GM23338 (cell line): ENCODE data around the gene CYP2C18. TPM values are rescaled to one million over a fixed set of nuclear protein-coding genes. Genes with fewer than 3 reads are reported as not detected.

Experiments used
- ATAC-seq: fragments of 200-7000 bp; cut with Tn5 transposase; 3 replicates; pipeline ENCODE4 v1.9.1; 2020
- DNase-seq: peaks from one replicate; pipeline ENCODE4 v3.0.0-alpha.2; 2015; ENCODE audit warnings: low spot score
- H2AFZ ChIP-seq: fragments of 200-600 bp; sonication (generic); 2 replicates; pipeline ENCODE4 v1.8.0; 2016; ENCODE audit warnings: antibody characterized with exemption, mild to moderate bottlenecking, moderate library complexity
- H3F3A ChIP-seq: fragments of 200-600 bp; sonication (generic); replicated peaks from 2 replicates; pipeline ENCODE4 v1.8.0; 2017; ENCODE audit warnings: antibody characterized with exemption, mixed run types, low read depth
- H3K27ac ChIP-seq: fragments of 200-600 bp; sonication (generic); 2 replicates; pipeline ENCODE4 v1.6.1; 2016; ENCODE audit warnings: low read depth
- H3K27me3 ChIP-seq: fragments of 200-600 bp; sonication (generic); 2 replicates; pipeline ENCODE4 v1.8.0; 2016; ENCODE audit warnings: mild to moderate bottlenecking, mixed run types, moderate library complexity; ENCODE audit not compliant: insufficient read depth
- H3K36me3 ChIP-seq: fragments of 200-600 bp; sonication (generic); 2 replicates; pipeline ENCODE4 v1.8.0; 2016; ENCODE audit warnings: mild to moderate bottlenecking; ENCODE audit not compliant: insufficient read depth
- H3K4me1 ChIP-seq: fragments of 200-600 bp; sonication (generic); 2 replicates; pipeline ENCODE4 v1.8.0; 2016; ENCODE audit warnings: mild to moderate bottlenecking, moderate library complexity; ENCODE audit not compliant: insufficient read depth
- H3K4me2 ChIP-seq: fragments of 200-600 bp; sonication (generic); 2 replicates; pipeline ENCODE4 v1.7.1; 2017; ENCODE audit warnings: mixed run types
- H3K4me3 ChIP-seq: fragments of 200-600 bp; sonication (generic); 2 replicates; pipeline ENCODE4 v1.6.1; 2016; ENCODE audit warnings: mixed run types
- H3K79me2 ChIP-seq: fragments of 200-600 bp; sonication (generic); replicated peaks from 2 replicates; pipeline ENCODE4 v1.8.0; 2017; ENCODE audit warnings: mild to moderate bottlenecking; ENCODE audit not compliant: insufficient read depth
- H3K9me2 ChIP-seq: fragments of 200-600 bp; sonication (generic); 2 replicates; pipeline ENCODE4 v1.8.0; 2017; ENCODE audit not compliant: insufficient read depth
- H4K20me1 ChIP-seq: fragments of 200-600 bp; sonication (generic); replicated peaks from 2 replicates; pipeline ENCODE4 v1.8.0; 2017; ENCODE audit warnings: mild to moderate bottlenecking; ENCODE audit not compliant: insufficient read depth
- H3K27ac Mint-ChIP-seq: 2 replicates; pipeline ENCODE4 v1.8.0; 2020; ENCODE audit warnings: inconsistent platforms, mild to moderate bottlenecking, moderate library complexity, mixed read lengths
- H3K27me3 Mint-ChIP-seq: 3 replicates; pipeline ENCODE4 v1.8.0; 2022; ENCODE audit warnings: low read depth, mild to moderate bottlenecking, moderate library complexity, mixed read lengths, inconsistent platforms; ENCODE audit not compliant: insufficient read depth, poor library complexity
- H3K36me3 Mint-ChIP-seq: 3 replicates; pipeline ENCODE4 v1.8.0; 2021; ENCODE audit warnings: low read depth, mild to moderate bottlenecking, inconsistent platforms, moderate library complexity, mixed read lengths
- H3K4me1 Mint-ChIP-seq: 3 replicates; pipeline ENCODE4 v1.8.0; 2020; ENCODE audit warnings: mild to moderate bottlenecking, inconsistent platforms, mixed read lengths
- H3K4me3 Mint-ChIP-seq: 3 replicates; pipeline ENCODE4 v1.8.0; 2021; ENCODE audit warnings: moderate library complexity, mild to moderate bottlenecking, inconsistent platforms, mixed read lengths
- H3K9me3 Mint-ChIP-seq: 3 replicates; pipeline ENCODE4 v1.8.0; 2020; ENCODE audit warnings: moderate library complexity, mild to moderate bottlenecking, inconsistent platforms, mixed read lengths
- CREB1 ChIP-seq: fragments of 250-450 bp; sonication (Bioruptor Pico); IDR thresholded peaks from 2 replicates; pipeline ENCODE4 v1.5.0; 2020; ENCODE audit warnings: low read depth, mild to moderate bottlenecking, moderate library complexity
- EZH2 ChIP-seq: fragments of 200-600 bp; sonication (generic); IDR thresholded peaks from one replicate; pipeline ENCODE4 v1.8.0; 2017; ENCODE audit warnings: antibody characterized with exemption, mild to moderate bottlenecking, low read depth; ENCODE audit not compliant: unreplicated experiment
- EZH2phosphoT487 ChIP-seq: fragments of 200-600 bp; sonication (generic); IDR thresholded peaks from one replicate; pipeline ENCODE4 v1.8.1; 2018; ENCODE audit warnings: antibody characterized with exemption; ENCODE audit not compliant: unreplicated experiment
- JUNB ChIP-seq: IDR thresholded peaks from one replicate; pipeline ENCODE4 v1.6.1; 2016; ENCODE audit warnings: antibody characterized with exemption; ENCODE audit not compliant: unreplicated experiment
- ZNF114 ChIP-seq: fragments of 250-450 bp; sonication (Bioruptor Pico); IDR thresholded peaks from 2 replicates; pipeline ENCODE4 v1.5.0; 2020; ENCODE audit warnings: mild to moderate bottlenecking, moderate library complexity
- polyA plus RNA-seq: library from polyadenylated mRNA; unstranded; fragments of >200 nt; fragmentation: Nextera tagmentation; extraction: Ambion mirVana; gene quantifications from 2 replicates; pipeline ENCODE4 v1.2.1, GENCODE V29; 2016
- total RNA-seq: library from RNA; depleted of rRNA; stranded (reverse); fragments of >200 nt; shearing (Covaris generic); gene quantifications from 2 replicates; pipeline ENCODE4 v1.2.3, GENCODE V29; 2014
- TF ChIP-seq, protein P1 (sequence below): fragments of 250-450 bp; sonication (Bioruptor Pico); IDR thresholded peaks from 2 replicates; pipeline ENCODE4 v1.5.0; 2020; ENCODE audit warnings: mild to moderate bottlenecking, moderate library complexity
- TF ChIP-seq, protein P2 (sequence below): IDR thresholded peaks from 2 replicates; pipeline ENCODE4 v1.6.1; 2016; ENCODE audit warnings: antibody characterized with exemption
- TF ChIP-seq, protein P3 (sequence below), 2 experiments: fragments of 200-600 bp in 1 of 2; sonication (generic) in 1 of 2; conservative IDR thresholded peaks; 2 replicates each; pipeline versions ENCODE4 v1.5.1 to v1.6.1; 2016 to 2017; ENCODE audit warnings: antibody characterized with exemption in 2 of 2, low read depth in 2 of 2, mild to moderate bottlenecking in 2 of 2, moderate library complexity in 1 of 2
- TF ChIP-seq, protein P4 (sequence below): IDR thresholded peaks from one replicate; pipeline ENCODE4 v1.6.1; 2018; ENCODE audit warnings: antibody characterized with exemption; ENCODE audit not compliant: unreplicated experiment

Gene CYP2C18
- total and polyA plus RNA-seq, 2 experiments from 2014 or later: 0.08 to 0.63 TPM

DNA sequence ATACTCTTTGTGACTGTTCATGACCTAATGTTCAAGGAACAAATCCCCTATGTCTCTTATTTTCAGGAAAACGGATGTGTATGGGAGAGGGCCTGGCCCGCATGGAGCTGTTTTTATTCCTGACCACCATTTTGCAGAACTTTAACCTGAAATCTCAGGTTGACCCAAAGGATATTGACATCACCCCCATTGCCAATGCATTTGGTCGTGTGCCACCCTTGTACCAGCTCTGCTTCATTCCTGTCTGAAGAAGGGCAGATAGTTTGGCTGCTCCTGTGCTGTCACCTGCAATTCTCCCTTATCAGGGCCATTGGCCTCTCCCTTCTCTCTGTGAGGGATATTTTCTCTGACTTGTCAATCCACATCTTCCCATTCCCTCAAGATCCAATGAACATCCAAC, 51.7 kb downstream of the CYP2C18 start:
- no peaks in the 10 kb centered on the region for H3K27me3 Mint-ChIP-seq
- H3K9me3 Mint-ChIP-seq: peaks cover 5% of the 10 kb centered on the region; the same call in 1 of the 3 replicates
- Histone ChIP-seq H2AFZ (no peak overlapping the region), H3K36me3 (no peaks in the 10 kb centered on the region), H3K9me2 (no peaks in the 10 kb centered on the region; the same call in 1 of the 2 replicates), H3K4me1 (no peaks in the 10 kb centered on the region), H3K4me2 (no peak overlapping the region), H3K27me3 (no peaks in the 10 kb centered on the region), H3K4me3 (no peak overlapping the region), H3K27ac (no peak overlapping the region), H4K20me1 (no peaks in the 10 kb centered on the region), H3K79me2 (no peaks in the 10 kb centered on the region), H3F3A (no peaks in the 10 kb centered on the region)
- no peak for ATAC-seq
- no peak for DNase-seq
- no peaks in the 10 kb centered on the region for H3K36me3 Mint-ChIP-seq
- H3K4me1 Mint-ChIP-seq: no peaks in the 10 kb centered on the region
- no peak overlapping the region for H3K27ac Mint-ChIP-seq
- TF ChIP-seq JUNB (no peak), CREB1 (CRISPR knock-in tag) (no peak), EZH2 (no peak), ZNF114 (CRISPR knock-in tag) (no peak), EZH2phosphoT487 (no peak)
- TF ChIP-seq, protein P1, sequence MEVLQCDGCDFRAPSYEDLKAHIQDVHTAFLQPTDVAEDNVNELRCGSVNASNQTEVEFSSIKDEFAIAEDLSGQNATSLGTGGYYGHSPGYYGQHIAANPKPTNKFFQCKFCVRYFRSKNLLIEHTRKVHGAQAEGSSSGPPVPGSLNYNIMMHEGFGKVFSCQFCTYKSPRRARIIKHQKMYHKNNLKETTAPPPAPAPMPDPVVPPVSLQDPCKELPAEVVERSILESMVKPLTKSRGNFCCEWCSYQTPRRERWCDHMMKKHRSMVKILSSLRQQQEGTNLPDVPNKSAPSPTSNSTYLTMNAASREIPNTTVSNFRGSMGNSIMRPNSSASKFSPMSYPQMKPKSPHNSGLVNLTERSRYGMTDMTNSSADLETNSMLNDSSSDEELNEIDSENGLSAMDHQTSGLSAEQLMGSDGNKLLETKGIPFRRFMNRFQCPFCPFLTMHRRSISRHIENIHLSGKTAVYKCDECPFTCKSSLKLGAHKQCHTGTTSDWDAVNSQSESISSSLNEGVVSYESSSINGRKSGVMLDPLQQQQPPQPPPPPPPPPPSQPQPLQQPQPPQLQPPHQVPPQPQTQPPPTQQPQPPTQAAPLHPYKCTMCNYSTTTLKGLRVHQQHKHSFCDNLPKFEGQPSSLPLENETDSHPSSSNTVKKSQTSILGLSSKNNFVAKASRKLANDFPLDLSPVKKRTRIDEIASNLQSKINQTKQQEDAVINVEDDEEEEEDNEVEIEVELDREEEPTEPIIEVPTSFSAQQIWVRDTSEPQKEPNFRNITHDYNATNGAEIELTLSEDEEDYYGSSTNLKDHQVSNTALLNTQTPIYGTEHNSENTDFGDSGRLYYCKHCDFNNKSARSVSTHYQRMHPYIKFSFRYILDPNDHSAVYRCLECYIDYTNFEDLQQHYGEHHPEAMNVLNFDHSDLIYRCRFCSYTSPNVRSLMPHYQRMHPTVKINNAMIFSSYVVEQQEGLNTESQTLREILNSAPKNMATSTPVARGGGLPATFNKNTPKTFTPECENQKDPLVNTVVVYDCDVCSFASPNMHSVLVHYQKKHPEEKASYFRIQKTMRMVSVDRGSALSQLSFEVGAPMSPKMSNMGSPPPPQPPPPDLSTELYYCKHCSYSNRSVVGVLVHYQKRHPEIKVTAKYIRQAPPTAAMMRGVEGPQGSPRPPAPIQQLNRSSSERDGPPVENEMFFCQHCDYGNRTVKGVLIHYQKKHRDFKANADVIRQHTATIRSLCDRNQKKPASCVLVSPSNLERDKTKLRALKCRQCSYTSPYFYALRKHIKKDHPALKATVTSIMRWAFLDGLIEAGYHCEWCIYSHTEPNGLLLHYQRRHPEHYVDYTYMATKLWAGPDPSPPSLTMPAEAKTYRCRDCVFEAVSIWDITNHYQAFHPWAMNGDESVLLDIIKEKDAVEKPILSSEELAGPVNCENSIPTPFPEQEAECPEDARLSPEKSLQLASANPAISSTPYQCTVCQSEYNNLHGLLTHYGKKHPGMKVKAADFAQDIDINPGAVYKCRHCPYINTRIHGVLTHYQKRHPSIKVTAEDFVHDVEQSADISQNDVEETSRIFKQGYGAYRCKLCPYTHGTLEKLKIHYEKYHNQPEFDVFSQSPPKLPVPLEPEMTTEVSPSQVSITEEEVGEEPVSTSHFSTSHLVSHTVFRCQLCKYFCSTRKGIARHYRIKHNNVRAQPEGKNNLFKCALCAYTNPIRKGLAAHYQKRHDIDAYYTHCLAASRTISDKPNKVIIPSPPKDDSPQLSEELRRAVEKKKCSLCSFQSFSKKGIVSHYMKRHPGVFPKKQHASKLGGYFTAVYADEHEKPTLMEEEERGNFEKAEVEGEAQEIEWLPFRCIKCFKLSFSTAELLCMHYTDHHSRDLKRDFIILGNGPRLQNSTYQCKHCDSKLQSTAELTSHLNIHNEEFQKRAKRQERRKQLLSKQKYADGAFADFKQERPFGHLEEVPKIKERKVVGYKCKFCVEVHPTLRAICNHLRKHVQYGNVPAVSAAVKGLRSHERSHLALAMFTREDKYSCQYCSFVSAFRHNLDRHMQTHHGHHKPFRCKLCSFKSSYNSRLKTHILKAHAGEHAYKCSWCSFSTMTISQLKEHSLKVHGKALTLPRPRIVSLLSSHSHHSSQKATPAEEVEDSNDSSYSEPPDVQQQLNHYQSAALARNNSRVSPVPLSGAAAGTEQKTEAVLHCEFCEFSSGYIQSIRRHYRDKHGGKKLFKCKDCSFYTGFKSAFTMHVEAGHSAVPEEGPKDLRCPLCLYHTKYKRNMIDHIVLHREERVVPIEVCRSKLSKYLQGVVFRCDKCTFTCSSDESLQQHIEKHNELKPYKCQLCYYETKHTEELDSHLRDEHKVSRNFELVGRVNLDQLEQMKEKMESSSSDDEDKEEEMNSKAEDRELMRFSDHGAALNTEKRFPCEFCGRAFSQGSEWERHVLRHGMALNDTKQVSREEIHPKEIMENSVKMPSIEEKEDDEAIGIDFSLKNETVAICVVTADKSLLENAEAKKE (CRISPR knock-in tag): no peak
- TF ChIP-seq, protein P2, sequence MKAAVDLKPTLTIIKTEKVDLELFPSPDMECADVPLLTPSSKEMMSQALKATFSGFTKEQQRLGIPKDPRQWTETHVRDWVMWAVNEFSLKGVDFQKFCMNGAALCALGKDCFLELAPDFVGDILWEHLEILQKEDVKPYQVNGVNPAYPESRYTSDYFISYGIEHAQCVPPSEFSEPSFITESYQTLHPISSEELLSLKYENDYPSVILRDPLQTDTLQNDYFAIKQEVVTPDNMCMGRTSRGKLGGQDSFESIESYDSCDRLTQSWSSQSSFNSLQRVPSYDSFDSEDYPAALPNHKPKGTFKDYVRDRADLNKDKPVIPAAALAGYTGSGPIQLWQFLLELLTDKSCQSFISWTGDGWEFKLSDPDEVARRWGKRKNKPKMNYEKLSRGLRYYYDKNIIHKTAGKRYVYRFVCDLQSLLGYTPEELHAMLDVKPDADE: no peak
- TF ChIP-seq, protein P3, sequence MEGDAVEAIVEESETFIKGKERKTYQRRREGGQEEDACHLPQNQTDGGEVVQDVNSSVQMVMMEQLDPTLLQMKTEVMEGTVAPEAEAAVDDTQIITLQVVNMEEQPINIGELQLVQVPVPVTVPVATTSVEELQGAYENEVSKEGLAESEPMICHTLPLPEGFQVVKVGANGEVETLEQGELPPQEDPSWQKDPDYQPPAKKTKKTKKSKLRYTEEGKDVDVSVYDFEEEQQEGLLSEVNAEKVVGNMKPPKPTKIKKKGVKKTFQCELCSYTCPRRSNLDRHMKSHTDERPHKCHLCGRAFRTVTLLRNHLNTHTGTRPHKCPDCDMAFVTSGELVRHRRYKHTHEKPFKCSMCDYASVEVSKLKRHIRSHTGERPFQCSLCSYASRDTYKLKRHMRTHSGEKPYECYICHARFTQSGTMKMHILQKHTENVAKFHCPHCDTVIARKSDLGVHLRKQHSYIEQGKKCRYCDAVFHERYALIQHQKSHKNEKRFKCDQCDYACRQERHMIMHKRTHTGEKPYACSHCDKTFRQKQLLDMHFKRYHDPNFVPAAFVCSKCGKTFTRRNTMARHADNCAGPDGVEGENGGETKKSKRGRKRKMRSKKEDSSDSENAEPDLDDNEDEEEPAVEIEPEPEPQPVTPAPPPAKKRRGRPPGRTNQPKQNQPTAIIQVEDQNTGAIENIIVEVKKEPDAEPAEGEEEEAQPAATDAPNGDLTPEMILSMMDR (conservative IDR thresholded peaks at IDR 0.05; ENCODE audit: low read depth in 2 of 2): no peak
- TF ChIP-seq, protein P4, sequence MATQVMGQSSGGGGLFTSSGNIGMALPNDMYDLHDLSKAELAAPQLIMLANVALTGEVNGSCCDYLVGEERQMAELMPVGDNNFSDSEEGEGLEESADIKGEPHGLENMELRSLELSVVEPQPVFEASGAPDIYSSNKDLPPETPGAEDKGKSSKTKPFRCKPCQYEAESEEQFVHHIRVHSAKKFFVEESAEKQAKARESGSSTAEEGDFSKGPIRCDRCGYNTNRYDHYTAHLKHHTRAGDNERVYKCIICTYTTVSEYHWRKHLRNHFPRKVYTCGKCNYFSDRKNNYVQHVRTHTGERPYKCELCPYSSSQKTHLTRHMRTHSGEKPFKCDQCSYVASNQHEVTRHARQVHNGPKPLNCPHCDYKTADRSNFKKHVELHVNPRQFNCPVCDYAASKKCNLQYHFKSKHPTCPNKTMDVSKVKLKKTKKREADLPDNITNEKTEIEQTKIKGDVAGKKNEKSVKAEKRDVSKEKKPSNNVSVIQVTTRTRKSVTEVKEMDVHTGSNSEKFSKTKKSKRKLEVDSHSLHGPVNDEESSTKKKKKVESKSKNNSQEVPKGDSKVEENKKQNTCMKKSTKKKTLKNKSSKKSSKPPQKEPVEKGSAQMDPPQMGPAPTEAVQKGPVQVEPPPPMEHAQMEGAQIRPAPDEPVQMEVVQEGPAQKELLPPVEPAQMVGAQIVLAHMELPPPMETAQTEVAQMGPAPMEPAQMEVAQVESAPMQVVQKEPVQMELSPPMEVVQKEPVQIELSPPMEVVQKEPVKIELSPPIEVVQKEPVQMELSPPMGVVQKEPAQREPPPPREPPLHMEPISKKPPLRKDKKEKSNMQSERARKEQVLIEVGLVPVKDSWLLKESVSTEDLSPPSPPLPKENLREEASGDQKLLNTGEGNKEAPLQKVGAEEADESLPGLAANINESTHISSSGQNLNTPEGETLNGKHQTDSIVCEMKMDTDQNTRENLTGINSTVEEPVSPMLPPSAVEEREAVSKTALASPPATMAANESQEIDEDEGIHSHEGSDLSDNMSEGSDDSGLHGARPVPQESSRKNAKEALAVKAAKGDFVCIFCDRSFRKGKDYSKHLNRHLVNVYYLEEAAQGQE: no peak
- H3K4me3 Mint-ChIP-seq: no peak overlapping the region
